HEK293 (cell line): ENCODE measurements around the gene VWA5A.

Experiments
- CTCF ChIA-PET: fragments of 350-600 bp; formaldehyde crosslinking; extraction: SDS; loops from one replicate; lab custom pipeline; 2021; ENCODE audit warnings: antibody characterized with exemption; lab: Yijun Ruan, JAX
- POLR2A ChIA-PET: fragments of 300-600 bp; formaldehyde crosslinking; extraction: SDS; loops from one replicate; lab custom pipeline; 2020; ENCODE audit warnings: antibody characterized with exemption, inconsistent platforms; lab: Yijun Ruan, JAX
- H3K27ac ChIP-seq: fragments of 200-500 bp; sonication (Bioruptor generic); 2 replicates; pipeline ENCODE4 v1.5.1; 2014; ENCODE audit warnings: low read depth, low read length, control low read depth, inconsistent platforms; ENCODE audit errors: extremely low read depth
- H3K36me3 ChIP-seq, 2 experiments: fragments of 200-500 bp in 1 of 2; sonication (Bioruptor generic) in 1 of 2; 1 replicate in 1 of 2; 2 replicates in 1 of 2; pipeline ENCODE4 v1.5.1; 2014 to 2017; ENCODE audit warnings: inconsistent platforms in 2 of 2, low read length in 2 of 2; ENCODE audit not compliant: control insufficient read depth in 2 of 2, insufficient read depth in 1 of 2
- H3K4me1 ChIP-seq: fragments of 200-500 bp; sonication (Bioruptor generic); 2 replicates; pipeline ENCODE4 v1.5.1; 2014; ENCODE audit warnings: mild to moderate bottlenecking, low read length, inconsistent platforms; ENCODE audit not compliant: control insufficient read depth, insufficient read depth
- H3K4me3 ChIP-seq: 2 replicates; pipeline ENCODE4 v1.5.1; 2011; ENCODE audit warnings: low read depth, mild to moderate bottlenecking, control low read depth, low read length, moderate library complexity
- H3K9me3 ChIP-seq: fragments of 200-500 bp; sonication (Bioruptor generic); 2 replicates; pipeline ENCODE4 v1.5.1; 2014; ENCODE audit warnings: low read depth, low read length, inconsistent platforms; ENCODE audit not compliant: control insufficient read depth, insufficient read depth
- MZF1 ChIP-seq: fragments of 450-650 bp; formaldehyde crosslinking; IDR thresholded peaks from 2 replicates; pipeline ENCODE4 v1.5.1; 2017; ENCODE audit warnings: missing biosample characterization, missing genetic modification characterization, borderline replicate concordance
- OSR2 ChIP-seq: fragments of 450-650 bp; formaldehyde crosslinking; IDR thresholded peaks from 2 replicates; pipeline ENCODE4 v1.5.1; 2016; ENCODE audit warnings: missing biosample characterization, missing genetic modification characterization
- YY2 ChIP-seq: fragments of 450-650 bp; formaldehyde crosslinking; IDR thresholded peaks from 2 replicates; pipeline ENCODE4 v1.5.1; 2016; ENCODE audit warnings: missing biosample characterization, missing genetic modification characterization
- ZBTB44 ChIP-seq: fragments of 450-650 bp; IDR thresholded peaks from 2 replicates; pipeline ENCODE4 v1.5.1; 2018; ENCODE audit warnings: missing biosample characterization, mild to moderate bottlenecking, missing genetic modification characterization
- ZNF140 ChIP-seq: fragments of 450-650 bp; formaldehyde crosslinking; IDR thresholded peaks from 2 replicates; pipeline ENCODE4 v1.5.1; 2016; ENCODE audit warnings: missing biosample characterization, missing genetic modification characterization
- ZNF148 ChIP-seq: fragments of 450-650 bp; formaldehyde crosslinking; IDR thresholded peaks from 2 replicates; pipeline ENCODE4 v1.5.0; 2017; ENCODE audit warnings: missing biosample characterization, missing genetic modification characterization, borderline replicate concordance
- ZNF174 ChIP-seq: fragments of 450-650 bp; formaldehyde crosslinking; IDR thresholded peaks from 2 replicates; pipeline ENCODE4 v1.5.0; 2017; ENCODE audit warnings: missing biosample characterization, mild to moderate bottlenecking, missing genetic modification characterization
- ZNF184 ChIP-seq: fragments of 450-650 bp; IDR thresholded peaks from 2 replicates; pipeline ENCODE4 v1.5.1; 2018; ENCODE audit warnings: missing biosample characterization, mild to moderate bottlenecking, missing genetic modification characterization
- ZNF292 ChIP-seq: fragments of 450-650 bp; formaldehyde crosslinking; IDR thresholded peaks from 2 replicates; pipeline ENCODE4 v1.5.1; 2016; ENCODE audit warnings: low read depth, missing biosample characterization, missing genetic modification characterization, borderline replicate concordance
- ZNF324 ChIP-seq: fragments of 450-650 bp; formaldehyde crosslinking; IDR thresholded peaks from 2 replicates; pipeline ENCODE4 v1.5.1; 2016; ENCODE audit warnings: missing biosample characterization, missing genetic modification characterization
- ZNF366 ChIP-seq: fragments of 450-650 bp; formaldehyde crosslinking; conservative IDR thresholded peaks from 2 replicates; pipeline ENCODE4 v1.5.1; 2016; ENCODE audit warnings: missing biosample characterization, missing genetic modification characterization
- ZNF37A ChIP-seq: fragments of 450-650 bp; IDR thresholded peaks from 2 replicates; pipeline ENCODE4 v1.5.1; 2018; ENCODE audit warnings: missing biosample characterization, missing genetic modification characterization
- ZNF571 ChIP-seq: fragments of 450-650 bp; formaldehyde crosslinking; IDR thresholded peaks from 2 replicates; pipeline ENCODE4 v1.5.0; 2017; ENCODE audit warnings: missing biosample characterization, missing genetic modification characterization
- ZNF580 ChIP-seq: fragments of 450-650 bp; formaldehyde crosslinking; IDR thresholded peaks from 2 replicates; pipeline ENCODE4 v1.5.1; 2016; ENCODE audit warnings: missing biosample characterization, missing genetic modification characterization
- ZNF664 ChIP-seq: fragments of 450-650 bp; formaldehyde crosslinking; IDR thresholded peaks from 2 replicates; pipeline ENCODE4 v1.5.1; 2016; ENCODE audit warnings: missing biosample characterization, missing genetic modification characterization
- ZNF670 ChIP-seq: fragments of 450-650 bp; formaldehyde crosslinking; IDR thresholded peaks from 2 replicates; pipeline ENCODE4 v1.5.1; 2016; ENCODE audit warnings: missing biosample characterization, missing genetic modification characterization, low read depth
- ZNF777 ChIP-seq: fragments of 450-650 bp; formaldehyde crosslinking; IDR thresholded peaks from 2 replicates; pipeline ENCODE4 v1.5.1; 2017; ENCODE audit warnings: missing biosample characterization, missing genetic modification characterization, borderline replicate concordance
- ZNF791 ChIP-seq: fragments of 450-650 bp; formaldehyde crosslinking; IDR thresholded peaks from 2 replicates; pipeline ENCODE4 v1.5.1; 2016; ENCODE audit warnings: missing biosample characterization, missing genetic modification characterization
- TF ChIP-seq, protein P1 (sequence below): fragments of 450-650 bp; formaldehyde crosslinking; IDR thresholded peaks from 2 replicates; pipeline ENCODE4 v1.5.1; 2016; ENCODE audit warnings: missing biosample characterization, missing genetic modification characterization, low read depth
- TF ChIP-seq, protein P2 (sequence below): fragments of 450-650 bp; formaldehyde crosslinking; IDR thresholded peaks from 2 replicates; pipeline ENCODE4 v1.5.1; 2016; ENCODE audit warnings: missing biosample characterization, missing genetic modification characterization
- TF ChIP-seq, protein P3 (sequence below): fragments of 450-650 bp; formaldehyde crosslinking; IDR thresholded peaks from 2 replicates; pipeline ENCODE4 v1.5.1; 2016; ENCODE audit warnings: missing biosample characterization, missing genetic modification characterization
- TF ChIP-seq, protein P4 (sequence below): fragments of 450-650 bp; formaldehyde crosslinking; IDR thresholded peaks from 2 replicates; pipeline ENCODE4 v1.5.1; 2017; ENCODE audit warnings: missing biosample characterization, missing genetic modification characterization

The VWA5A gene

GRCh38 chr11:124190298-124191139 is 75.3 kb downstream of the VWA5A start (continued):
- TF ChIP-seq OSR2 = no peak
- no peak for TF ChIP-seq ZNF366 (tag by site-specific recombination)
- no peak for TF ChIP-seq ZNF140
- no peak for TF ChIP-seq ZNF324 (tag by site-specific recombination)
- no peak for TF ChIP-seq ZNF664 (tag by site-specific recombination)

- H3K36me3 ChIP-seq = no peaks in the 10 kb centered on the region
- no peak overlapping the region for H3K27ac ChIP-seq
- no peak overlapping the region for H3K4me3 ChIP-seq
- ChIA-PET POLR2A (no interaction called here), CTCF (interaction anchor here (0.6 to 4.1 kb wide), 4 partner anchors 36 to 122 kb away, joined by 3 to 57 read pairs (median 5); no protein-coding TSS in a partner anchor)
- H3K9me3 ChIP-seq = no peaks in the 10 kb centered on the region
- H3K4me1 ChIP-seq = no peaks in the 10 kb centered on the region
- TF ChIP-seq ZNF148 = no peak
- TF ChIP-seq ZBTB44 = no peak
- TF ChIP-seq ZNF174 (tag by site-specific recombination) = no peak
- TF ChIP-seq, protein P1, sequence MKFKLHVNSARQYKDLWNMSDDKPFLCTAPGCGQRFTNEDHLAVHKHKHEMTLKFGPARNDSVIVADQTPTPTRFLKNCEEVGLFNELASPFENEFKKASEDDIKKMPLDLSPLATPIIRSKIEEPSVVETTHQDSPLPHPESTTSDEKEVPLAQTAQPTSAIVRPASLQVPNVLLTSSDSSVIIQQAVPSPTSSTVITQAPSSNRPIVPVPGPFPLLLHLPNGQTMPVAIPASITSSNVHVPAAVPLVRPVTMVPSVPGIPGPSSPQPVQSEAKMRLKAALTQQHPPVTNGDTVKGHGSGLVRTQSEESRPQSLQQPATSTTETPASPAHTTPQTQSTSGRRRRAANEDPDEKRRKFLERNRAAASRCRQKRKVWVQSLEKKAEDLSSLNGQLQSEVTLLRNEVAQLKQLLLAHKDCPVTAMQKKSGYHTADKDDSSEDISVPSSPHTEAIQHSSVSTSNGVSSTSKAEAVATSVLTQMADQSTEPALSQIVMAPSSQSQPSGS (tag by site-specific recombination) = no peak
- TF ChIP-seq, protein P2, sequence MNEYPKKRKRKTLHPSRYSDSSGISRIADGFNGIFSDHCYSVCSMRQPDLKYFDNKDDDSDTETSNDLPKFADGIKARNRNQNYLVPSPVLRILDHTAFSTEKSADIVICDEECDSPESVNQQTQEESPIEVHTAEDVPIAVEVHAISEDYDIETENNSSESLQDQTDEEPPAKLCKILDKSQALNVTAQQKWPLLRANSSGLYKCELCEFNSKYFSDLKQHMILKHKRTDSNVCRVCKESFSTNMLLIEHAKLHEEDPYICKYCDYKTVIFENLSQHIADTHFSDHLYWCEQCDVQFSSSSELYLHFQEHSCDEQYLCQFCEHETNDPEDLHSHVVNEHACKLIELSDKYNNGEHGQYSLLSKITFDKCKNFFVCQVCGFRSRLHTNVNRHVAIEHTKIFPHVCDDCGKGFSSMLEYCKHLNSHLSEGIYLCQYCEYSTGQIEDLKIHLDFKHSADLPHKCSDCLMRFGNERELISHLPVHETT = no peak
- TF ChIP-seq, protein P3, sequence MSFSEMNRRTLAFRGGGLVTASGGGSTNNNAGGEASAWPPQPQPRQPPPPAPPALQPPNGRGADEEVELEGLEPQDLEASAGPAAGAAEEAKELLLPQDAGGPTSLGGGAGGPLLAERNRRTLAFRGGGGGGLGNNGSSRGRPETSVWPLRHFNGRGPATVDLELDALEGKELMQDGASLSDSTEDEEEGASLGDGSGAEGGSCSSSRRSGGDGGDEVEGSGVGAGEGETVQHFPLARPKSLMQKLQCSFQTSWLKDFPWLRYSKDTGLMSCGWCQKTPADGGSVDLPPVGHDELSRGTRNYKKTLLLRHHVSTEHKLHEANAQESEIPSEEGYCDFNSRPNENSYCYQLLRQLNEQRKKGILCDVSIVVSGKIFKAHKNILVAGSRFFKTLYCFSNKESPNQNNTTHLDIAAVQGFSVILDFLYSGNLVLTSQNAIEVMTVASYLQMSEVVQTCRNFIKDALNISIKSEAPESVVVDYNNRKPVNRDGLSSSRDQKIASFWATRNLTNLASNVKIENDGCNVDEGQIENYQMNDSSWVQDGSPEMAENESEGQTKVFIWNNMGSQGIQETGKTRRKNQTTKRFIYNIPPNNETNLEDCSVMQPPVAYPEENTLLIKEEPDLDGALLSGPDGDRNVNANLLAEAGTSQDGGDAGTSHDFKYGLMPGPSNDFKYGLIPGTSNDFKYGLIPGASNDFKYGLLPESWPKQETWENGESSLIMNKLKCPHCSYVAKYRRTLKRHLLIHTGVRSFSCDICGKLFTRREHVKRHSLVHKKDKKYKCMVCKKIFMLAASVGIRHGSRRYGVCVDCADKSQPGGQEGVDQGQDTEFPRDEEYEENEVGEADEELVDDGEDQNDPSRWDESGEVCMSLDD = no peak
- TF ChIP-seq ZNF184 (tag by site-specific recombination) = no peak
- TF ChIP-seq ZNF791 = no peak
- no peak for TF ChIP-seq ZNF580
- no peak for TF ChIP-seq YY2 (tag by site-specific recombination)
- TF ChIP-seq, protein P4, sequence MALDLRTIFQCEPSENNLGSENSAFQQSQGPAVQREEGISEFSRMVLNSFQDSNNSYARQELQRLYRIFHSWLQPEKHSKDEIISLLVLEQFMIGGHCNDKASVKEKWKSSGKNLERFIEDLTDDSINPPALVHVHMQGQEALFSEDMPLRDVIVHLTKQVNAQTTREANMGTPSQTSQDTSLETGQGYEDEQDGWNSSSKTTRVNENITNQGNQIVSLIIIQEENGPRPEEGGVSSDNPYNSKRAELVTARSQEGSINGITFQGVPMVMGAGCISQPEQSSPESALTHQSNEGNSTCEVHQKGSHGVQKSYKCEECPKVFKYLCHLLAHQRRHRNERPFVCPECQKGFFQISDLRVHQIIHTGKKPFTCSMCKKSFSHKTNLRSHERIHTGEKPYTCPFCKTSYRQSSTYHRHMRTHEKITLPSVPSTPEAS = no peak
- no peak for TF ChIP-seq MZF1 (tag by site-specific recombination)
- no peak for TF ChIP-seq ZNF571 (tag by site-specific recombination)
- TF ChIP-seq ZNF292 (tag by site-specific recombination) = no peak
- TF ChIP-seq ZNF777 (tag by site-specific recombination) = no peak
- no peak for TF ChIP-seq ZNF37A
- no peak for TF ChIP-seq ZNF670 (tag by site-specific recombination)
- TF ChIP-seq, all 188 proteins: peak for 0
Measured at GRCh38 chr11:124193221-124194010, 78.2 kb downstream of the VWA5A start.
